HepG2 (cell line): Measurements from ENCODE around the gene DNAI4. TPM values are rescaled to one million over a fixed set of nuclear protein-coding genes. Genes with fewer than 3 reads are reported as not detected.

Experiments
- ARID4A ChIP-seq: sonication (generic); formaldehyde crosslinking; IDR thresholded peaks from 2 replicates; pipeline ENCODE4 v1.5.0; 2020; ENCODE audit warnings: mild to moderate bottlenecking, missing genetic modification reagents, borderline replicate concordance
- ATF7 ChIP-seq, 2 experiments: fragments of 450-650 bp in 1 of 2; sonication (generic) in 1 of 2; formaldehyde crosslinking in 1 of 2; IDR thresholded peaks; 2 replicates each; pipeline versions ENCODE4 v1.4.0 to v1.6.1; 2016 to 2020; ENCODE audit warnings: antibody characterized with exemption in 1 of 2, mild to moderate bottlenecking in 1 of 2, missing genetic modification reagents in 1 of 2
- CCAR2 ChIP-seq: fragments of 200-400 bp; formaldehyde crosslinking; optimal IDR thresholded peaks from 2 replicates; pipeline ENCODE3; 2018; ENCODE audit warnings: low read depth, mild to moderate bottlenecking, low read length, moderate library complexity
- EED ChIP-seq: sonication (generic); formaldehyde crosslinking; IDR thresholded peaks from 2 replicates; pipeline ENCODE4 v1.5.0; 2020; ENCODE audit warnings: mild to moderate bottlenecking, missing genetic modification reagents
- FOXM1 ChIP-seq: sonication (generic); formaldehyde crosslinking; IDR thresholded peaks from 2 replicates; pipeline ENCODE4 v1.5.0; 2020; ENCODE audit warnings: missing genetic modification reagents
- GFI1 ChIP-seq: sonication (generic); formaldehyde crosslinking; IDR thresholded peaks from 2 replicates; pipeline ENCODE4 v1.5.0; 2020; ENCODE audit warnings: missing genetic modification reagents, mild to moderate bottlenecking, borderline replicate concordance
- MED8 ChIP-seq: sonication (generic); formaldehyde crosslinking; IDR thresholded peaks from 2 replicates; pipeline ENCODE4 v1.8.1; 2023; ENCODE audit warnings: mild to moderate bottlenecking, missing genetic modification reagents; ENCODE audit not compliant: insufficient replicate concordance
- NFE2 ChIP-seq: sonication (generic); formaldehyde crosslinking; IDR thresholded peaks from 2 replicates; pipeline ENCODE4 v1.4.0; 2020; ENCODE audit warnings: missing genetic modification reagents
- PAF1 ChIP-seq: IDR thresholded peaks from 2 replicates; pipeline ENCODE4 v1.6.1; 2016; ENCODE audit warnings: missing genetic modification reagents, missing compliant biosample characterization
- RNF2 ChIP-seq: fragments of 450-650 bp; conservative IDR thresholded peaks from 2 replicates; pipeline ENCODE4 v1.6.1; 2016; ENCODE audit warnings: low read depth
- SP5 ChIP-seq: IDR thresholded peaks from 2 replicates; pipeline ENCODE4 v1.6.1; 2016; ENCODE audit warnings: low read depth, borderline replicate concordance
- ZNF143 ChIP-seq: sonication (generic); formaldehyde crosslinking; IDR thresholded peaks from 2 replicates; pipeline ENCODE4 v1.4.0; 2020; ENCODE audit warnings: missing genetic modification reagents
- ZNF276 ChIP-seq: sonication (generic); formaldehyde crosslinking; IDR thresholded peaks from 2 replicates; pipeline ENCODE4 v1.4.0; 2020; ENCODE audit warnings: mild to moderate bottlenecking, low read depth, missing genetic modification reagents
- ZNF335 ChIP-seq: sonication (generic); formaldehyde crosslinking; IDR thresholded peaks from 2 replicates; pipeline ENCODE4 v1.4.0; 2020; ENCODE audit warnings: missing genetic modification reagents
- ZNF563 ChIP-seq: sonication (generic); formaldehyde crosslinking; IDR thresholded peaks from 2 replicates; pipeline ENCODE4 v1.8.0; 2022; ENCODE audit warnings: mild to moderate bottlenecking, moderate library complexity, missing genetic modification reagents
- ZNF577 ChIP-seq: sonication (generic); formaldehyde crosslinking; IDR thresholded peaks from 2 replicates; pipeline ENCODE4 v1.4.0; 2020; ENCODE audit warnings: mild to moderate bottlenecking, low read depth, missing genetic modification reagents, borderline replicate concordance
- ZNF687 ChIP-seq: sonication (generic); formaldehyde crosslinking; IDR thresholded peaks from 2 replicates; pipeline ENCODE4 v1.5.1; 2020; ENCODE audit warnings: mild to moderate bottlenecking, missing genetic modification reagents, moderate library complexity
- ZNF749 ChIP-seq: sonication (generic); formaldehyde crosslinking; IDR thresholded peaks from 2 replicates; pipeline ENCODE4 v1.8.0; 2022; ENCODE audit warnings: mild to moderate bottlenecking, missing genetic modification reagents, moderate library complexity, borderline replicate concordance
- polyA plus RNA-seq, 8 experiments: library from polyadenylated mRNA; depleted of rRNA in 3 of 8; stranded (reverse) in 7 of 8; unstranded in 1 of 8; fragments of >200 nt; fragmentation: Illumina TruSeq in 4 of 8; extraction: Trizol in 4 of 8; gene quantifications; 2 replicates each; pipeline versions ENCODE4 v1.2.1 to v1.2.3, GENCODE V29; 2011 to 2016; ENCODE audit warnings: low read depth in 4 of 8, missing spikeins in 1 of 8, mixed read lengths in 1 of 8; ENCODE audit not compliant: insufficient read depth in 1 of 8
- total RNA-seq, 5 experiments: library from RNA; depleted of rRNA; stranded (reverse); fragments of >200 nt; fragmentation: Illumina TruSeq; extraction: Trizol; gene quantifications; 2 replicates each; pipeline ENCODE4 v1.2.3, GENCODE V29; 2016; ENCODE audit warnings: low read depth in 1 of 5

Gene DNAI4
- total and polyA plus RNA-seq, 2 of the 13 experiments (the other 11 are each of a cell fraction or from before 2014, with no cell fraction given), result 0.04 to 0.08 TPM

DNA sequence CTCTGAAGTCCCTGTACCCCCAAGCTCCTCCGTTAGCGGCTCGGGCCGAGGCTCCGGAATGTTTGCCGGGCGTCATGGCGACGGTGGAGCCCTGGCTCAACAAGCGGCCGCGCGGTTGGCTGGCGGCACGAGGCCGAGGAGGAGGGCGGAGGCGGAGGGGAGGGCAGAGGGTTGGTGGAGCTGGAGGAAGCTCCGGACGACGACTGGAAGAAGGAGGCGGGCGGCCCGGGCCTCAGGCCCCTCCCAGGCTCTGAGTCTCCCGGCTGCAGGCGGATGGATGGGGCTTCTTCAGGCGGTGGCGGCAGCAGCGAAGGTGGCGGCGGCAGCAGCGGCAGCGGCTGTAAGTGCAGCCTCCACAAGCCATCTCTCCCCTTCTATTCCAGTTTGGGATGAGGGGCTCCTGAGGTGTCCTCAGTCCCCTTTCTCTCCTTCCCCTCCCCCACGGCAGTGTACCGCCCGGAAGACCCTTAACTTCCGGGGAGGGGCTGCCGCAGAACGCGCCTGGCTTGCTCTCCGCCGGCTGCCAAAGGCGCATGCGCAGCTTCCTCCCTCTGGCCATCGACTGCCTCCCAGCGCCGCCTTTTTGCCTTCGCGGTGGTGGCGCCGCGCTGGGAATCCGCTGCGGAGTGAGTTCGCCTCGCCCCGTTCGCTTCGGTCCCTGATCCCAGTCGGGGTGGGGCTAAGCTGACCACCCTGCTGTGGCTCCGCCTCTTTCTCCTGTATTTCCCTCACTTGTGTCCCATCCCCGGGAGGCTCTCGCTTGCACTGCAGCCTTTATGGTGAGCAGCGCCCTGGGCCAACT is at the start of gene DNAI4, which contains the start of gene MIER1 (continued):
- TF ChIP-seq ARID4A (peak; percentile 94), ZNF276 (CRISPR knock-in tag) (no peak), ZNF335 (CRISPR knock-in tag) (peak; percentile 65; the same call in 1 of the 2 replicates), GFI1 (CRISPR knock-in tag) (no peak), ZNF687 (CRISPR knock-in tag) (peak; percentile 88), ZNF749 (CRISPR knock-in tag) (no peak), ATF7 (IDR thresholded peaks at IDR 0.05) (no peak), ATF7 (CRISPR knock-in tag; IDR thresholded peaks at IDR 0.05) (no peak), SP5 (CRISPR knock-in tag) (0 out of 2 replicates have a peak, but pooled peaks have one; percentile 56), NFE2 (CRISPR knock-in tag) (no peak), PAF1 (no peak), ZNF143 (CRISPR knock-in tag) (no peak), ZNF577 (CRISPR knock-in tag) (no peak), FOXM1 (CRISPR knock-in tag) (no peak), ZNF563 (CRISPR knock-in tag) (peak; percentile 81; the same call in 1 of the 2 replicates), MED8 (CRISPR knock-in tag) (no peak), EED (no peak), CCAR2 (no peak), RNF2 (no peak)
